B cell (primary cell): ENCODE results near the gene MAPK8.
"Not testable (repeated sequence)": the region's sequence is repeated elsewhere in the genome, so short reads cannot be mapped to it uniquely, and the experiment has no call there.

Experiments used
- EZH2 ChIP-seq: IDR thresholded peaks from 2 replicates; pipeline ENCODE4 v1.6.1; 2012; ENCODE audit warnings: borderline replicate concordance, low read depth, mild to moderate bottlenecking, moderate library complexity, low read length; ENCODE audit not compliant: insufficient read depth, poor library complexity, severe bottlenecking
- TF ChIP-seq, protein P1 (sequence below): fragments of 200-600 bp; IDR thresholded peaks from one replicate; pipeline ENCODE4 v1.8.0; 2022; ENCODE audit warnings: antibody characterized with exemption, mild to moderate bottlenecking

DNA sequence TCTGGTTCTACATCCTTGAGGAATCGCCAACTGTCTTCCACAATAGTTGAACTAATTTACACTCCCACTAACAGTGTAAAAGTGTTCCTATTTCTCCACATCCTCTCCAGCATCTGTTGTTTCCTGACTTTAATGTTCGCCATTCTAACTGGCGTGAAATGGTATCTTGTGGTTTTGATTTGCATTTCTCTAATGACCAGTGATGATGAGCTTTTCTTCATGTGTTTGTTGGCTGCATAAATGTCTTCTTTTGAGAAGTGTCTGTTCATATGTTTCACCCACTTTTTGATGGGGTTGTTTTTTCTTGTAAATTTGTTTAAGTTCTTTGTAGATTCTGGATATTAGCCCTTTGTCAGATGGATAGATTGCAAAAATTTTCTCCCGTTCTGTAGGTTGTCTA, 41.5 kb downstream of the MAPK8 start:
- TF ChIP-seq, protein P1, sequence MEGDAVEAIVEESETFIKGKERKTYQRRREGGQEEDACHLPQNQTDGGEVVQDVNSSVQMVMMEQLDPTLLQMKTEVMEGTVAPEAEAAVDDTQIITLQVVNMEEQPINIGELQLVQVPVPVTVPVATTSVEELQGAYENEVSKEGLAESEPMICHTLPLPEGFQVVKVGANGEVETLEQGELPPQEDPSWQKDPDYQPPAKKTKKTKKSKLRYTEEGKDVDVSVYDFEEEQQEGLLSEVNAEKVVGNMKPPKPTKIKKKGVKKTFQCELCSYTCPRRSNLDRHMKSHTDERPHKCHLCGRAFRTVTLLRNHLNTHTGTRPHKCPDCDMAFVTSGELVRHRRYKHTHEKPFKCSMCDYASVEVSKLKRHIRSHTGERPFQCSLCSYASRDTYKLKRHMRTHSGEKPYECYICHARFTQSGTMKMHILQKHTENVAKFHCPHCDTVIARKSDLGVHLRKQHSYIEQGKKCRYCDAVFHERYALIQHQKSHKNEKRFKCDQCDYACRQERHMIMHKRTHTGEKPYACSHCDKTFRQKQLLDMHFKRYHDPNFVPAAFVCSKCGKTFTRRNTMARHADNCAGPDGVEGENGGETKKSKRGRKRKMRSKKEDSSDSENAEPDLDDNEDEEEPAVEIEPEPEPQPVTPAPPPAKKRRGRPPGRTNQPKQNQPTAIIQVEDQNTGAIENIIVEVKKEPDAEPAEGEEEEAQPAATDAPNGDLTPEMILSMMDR: not testable (repeated sequence)
- not testable (repeated sequence) for TF ChIP-seq EZH2
